Left lung (tissue), 10 donors: ENCODE measurements around the gene CMIP. TPM values are rescaled to one million over a fixed set of nuclear protein-coding genes. Genes with fewer than 3 reads are reported as not detected.

Experiments used
- ATAC-seq: fragments of 200-7000 bp; cut with Tn5 transposase; one replicate; pipeline ENCODE4 v1.9.1; 2020; ENCODE audit warnings: moderate library complexity
- DNase-seq, 4 donors: peaks; one replicate each; pipeline ENCODE4 v3.0.0-alpha.2; 2013 to 2020
- H3K27ac ChIP-seq, 2 donors: fragments of 200-600 bp; sonication (generic) in 1 of 2; one replicate each; pipeline versions ENCODE4 v1.5.0 to v1.8.0; 2020 to 2021
- H3K27me3 ChIP-seq, 2 donors: fragments of 200-600 bp; sonication (generic) in 1 of 2; one replicate each; pipeline versions ENCODE4 v1.5.0 to v1.8.0; 2020 to 2021
- H3K36me3 ChIP-seq, 2 donors: fragments of 200-600 bp; sonication (generic) in 1 of 2; one replicate each; pipeline versions ENCODE4 v1.5.0 to v1.8.0; 2020 to 2021
- H3K4me1 ChIP-seq, 2 donors: fragments of 200-600 bp; one replicate each; pipeline ENCODE4 v1.8.0; 2021
- H3K4me3 ChIP-seq, 2 donors: fragments of 200-600 bp; sonication (generic) in 1 of 2; one replicate each; pipeline versions ENCODE4 v1.5.0 to v1.8.0; 2020 to 2021; ENCODE audit warnings: mild to moderate bottlenecking in 1 of 2
- H3K9me3 ChIP-seq, 2 donors: fragments of 200-600 bp; sonication (generic) in 1 of 2; one replicate each; pipeline versions ENCODE4 v1.5.0 to v1.8.0; 2020 to 2021
- intact Hi-C, 2 donors: fragments of 100-400 bp; cut with DNase I; formaldehyde crosslinking; loops; one replicate each; pipeline versions ENCODE4 v1.11.2 to v1.14.2; 2022
- polyA plus RNA-seq, 6 donors: library from polyadenylated mRNA; unstranded; fragments of 120-200 nt; gene quantifications; one replicate each; pipeline ENCODE4 v1.2.1, GENCODE V29; 2013; ENCODE audit not compliant: insufficient read length in 6 of 6
- total RNA-seq, 2 donors: library from RNA; stranded (reverse); fragmentation: NEBNext Ultra II Directional; extraction: Animal tissue kit (Norgen Biotek cat#: 25700); gene quantifications; one replicate each; pipeline ENCODE4 v1.2.1, GENCODE V29; 2021
- TF ChIP-seq, protein P1 (sequence below), 2 donors: fragments of 200-600 bp; sonication (generic) in 1 of 2; IDR thresholded peaks; one replicate each; pipeline versions ENCODE4 v1.5.0 to v1.8.0; 2021; ENCODE audit warnings: antibody characterized with exemption in 2 of 2
- donor health status: DM: no; HTN: yes; CAD: no.
- donor health status: DM: no; HTN: no; CAD: no.

CMIP gene
- total and polyA plus RNA-seq, 8 donors, result 35.3 to 55.8 (median 40.4) TPM

DNA sequence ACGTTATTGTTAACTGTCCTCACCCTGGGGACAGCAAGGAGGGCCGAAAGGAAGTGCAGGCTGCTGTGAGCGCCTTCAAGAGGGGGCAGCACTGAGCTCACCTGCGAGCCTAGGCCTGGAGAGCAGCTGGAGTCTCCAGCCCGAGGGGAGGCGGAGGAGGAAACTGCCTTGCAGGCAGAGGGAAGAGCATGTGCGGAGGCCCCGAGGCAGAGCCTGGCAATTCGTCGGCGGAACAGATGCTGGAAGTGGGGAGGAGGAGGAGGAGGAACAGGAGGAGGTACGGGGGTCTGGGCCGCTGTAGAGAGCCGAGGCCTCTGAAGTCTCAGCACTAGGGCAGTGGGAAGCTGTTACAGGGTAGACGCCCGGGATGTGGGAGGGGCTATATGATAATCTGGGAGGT lies 284.8 kb downstream of the CMIP start:
- intact Hi-C loops, result loop anchor here in 1 of 2 donors (10.0 kb wide), 2 partner anchors 105 to 365 kb away; no protein-coding TSS in a partner anchor
- no peak for DNase-seq

DNA sequence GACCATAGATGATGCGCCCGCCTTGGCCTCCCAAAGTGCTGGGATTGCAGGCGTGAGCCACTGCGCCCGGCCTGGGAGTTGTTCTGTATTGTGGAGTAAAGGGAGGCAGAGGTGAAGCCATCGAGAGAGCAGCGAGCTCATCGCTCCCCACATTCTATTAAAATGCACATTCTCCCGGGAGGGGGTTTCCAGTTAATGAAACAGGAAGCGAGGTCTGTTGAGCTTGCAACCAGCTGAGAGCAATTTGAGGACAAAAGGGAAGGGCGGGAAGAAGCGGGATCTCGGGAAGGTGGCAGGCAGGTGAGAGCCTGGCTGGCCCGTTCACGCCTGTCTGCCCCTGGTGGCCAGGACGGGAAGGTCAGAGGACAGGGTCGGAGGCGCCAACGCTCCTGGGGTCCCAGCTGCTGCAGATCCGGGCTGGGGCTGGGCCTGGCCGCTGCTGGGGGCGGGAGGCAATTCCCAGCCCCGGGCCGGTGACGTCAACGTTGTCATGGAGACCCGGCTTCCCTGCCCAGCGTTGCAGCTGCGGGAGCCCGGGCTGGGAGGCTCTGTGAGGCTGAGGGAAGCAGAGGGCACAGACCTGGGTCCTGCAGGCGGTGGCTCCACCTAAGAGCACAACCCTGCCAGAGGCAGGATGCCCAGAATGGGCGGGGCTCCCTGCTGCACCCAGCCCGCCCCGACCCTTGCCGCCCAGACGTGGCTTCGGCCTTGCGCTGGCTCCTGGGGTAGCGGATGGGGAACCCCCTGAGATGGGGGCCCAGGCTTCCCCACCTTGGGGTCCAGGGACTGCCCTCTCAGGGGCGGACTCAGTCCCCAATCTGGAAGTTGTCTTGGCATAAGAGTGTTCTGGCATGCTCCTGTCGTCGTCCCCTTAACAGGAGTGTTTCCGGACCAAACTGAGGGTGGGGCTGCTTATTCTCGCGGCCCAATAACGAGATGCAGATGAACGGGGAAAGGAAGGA lies 285.8 kb downstream of the CMIP start:
- intact Hi-C loops, result no loop called here
- ATAC-seq (peak; percentile 97), DNase-seq (peak; percentile 82 to 95 (median 92))
- Histone ChIP-seq H3K4me3 (peak overlapping the region; percentile 22 to 34), H3K27me3 (no peaks in the 10 kb centered on the region), H3K9me3 (no peaks in the 10 kb centered on the region), H3K27ac (peak overlapping the region; percentile 16 to 67), H3K4me1 (peaks cover 0 to 12% of the 10 kb centered on the region in 2 donors), H3K36me3 (no peaks in the 10 kb centered on the region)
- TF ChIP-seq, protein P1, sequence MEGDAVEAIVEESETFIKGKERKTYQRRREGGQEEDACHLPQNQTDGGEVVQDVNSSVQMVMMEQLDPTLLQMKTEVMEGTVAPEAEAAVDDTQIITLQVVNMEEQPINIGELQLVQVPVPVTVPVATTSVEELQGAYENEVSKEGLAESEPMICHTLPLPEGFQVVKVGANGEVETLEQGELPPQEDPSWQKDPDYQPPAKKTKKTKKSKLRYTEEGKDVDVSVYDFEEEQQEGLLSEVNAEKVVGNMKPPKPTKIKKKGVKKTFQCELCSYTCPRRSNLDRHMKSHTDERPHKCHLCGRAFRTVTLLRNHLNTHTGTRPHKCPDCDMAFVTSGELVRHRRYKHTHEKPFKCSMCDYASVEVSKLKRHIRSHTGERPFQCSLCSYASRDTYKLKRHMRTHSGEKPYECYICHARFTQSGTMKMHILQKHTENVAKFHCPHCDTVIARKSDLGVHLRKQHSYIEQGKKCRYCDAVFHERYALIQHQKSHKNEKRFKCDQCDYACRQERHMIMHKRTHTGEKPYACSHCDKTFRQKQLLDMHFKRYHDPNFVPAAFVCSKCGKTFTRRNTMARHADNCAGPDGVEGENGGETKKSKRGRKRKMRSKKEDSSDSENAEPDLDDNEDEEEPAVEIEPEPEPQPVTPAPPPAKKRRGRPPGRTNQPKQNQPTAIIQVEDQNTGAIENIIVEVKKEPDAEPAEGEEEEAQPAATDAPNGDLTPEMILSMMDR (IDR thresholded peaks at IDR 0.05), result peak; percentile 69

More for the DNA sequence above, 284.8 kb downstream of the CMIP start:
- Histone ChIP-seq H3K9me3 (no peaks in the 10 kb centered on the region), H3K4me3 (no peak overlapping the region), H3K36me3 (no peaks in the 10 kb centered on the region), H3K4me1 (peaks cover 0 to 12% of the 10 kb centered on the region in 2 donors), H3K27ac (no peak overlapping the region), H3K27me3 (no peaks in the 10 kb centered on the region)
- ATAC-seq, result no peak
- TF ChIP-seq, protein P1 (IDR thresholded peaks at IDR 0.05), result no peak

DNA sequence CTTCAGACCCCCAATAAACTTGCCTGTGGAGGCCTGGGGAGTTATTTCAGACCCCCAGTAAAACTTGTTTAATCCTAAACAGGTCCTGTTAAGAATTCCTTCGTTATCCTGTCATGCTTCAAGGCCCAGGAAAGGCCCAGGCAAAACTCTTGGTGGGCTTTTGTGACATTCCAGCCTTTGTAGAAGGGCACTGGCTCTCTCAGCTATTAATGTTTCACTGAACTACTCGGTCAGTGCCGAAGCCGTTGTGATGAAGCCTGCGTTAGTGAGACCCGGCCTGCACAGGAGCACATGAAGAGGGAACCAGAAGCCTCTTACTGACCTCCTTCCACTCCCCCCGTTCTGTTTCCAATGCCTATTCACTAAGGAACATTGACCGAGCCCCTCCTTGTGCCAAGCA lies 287.0 kb downstream of the CMIP start:
- TF ChIP-seq, protein P1 (IDR thresholded peaks at IDR 0.05), result no peak
- Histone ChIP-seq H3K27me3 (no peaks in the 10 kb centered on the region), H3K27ac (no peak overlapping the region), H3K4me3 (no peak overlapping the region), H3K4me1 (peaks cover 0 to 12% of the 10 kb centered on the region in 2 donors), H3K9me3 (no peaks in the 10 kb centered on the region), H3K36me3 (no peaks in the 10 kb centered on the region)
- DNase-seq, result no peak
- ATAC-seq, result no peak
- intact Hi-C loops, result no loop called here

DNA sequence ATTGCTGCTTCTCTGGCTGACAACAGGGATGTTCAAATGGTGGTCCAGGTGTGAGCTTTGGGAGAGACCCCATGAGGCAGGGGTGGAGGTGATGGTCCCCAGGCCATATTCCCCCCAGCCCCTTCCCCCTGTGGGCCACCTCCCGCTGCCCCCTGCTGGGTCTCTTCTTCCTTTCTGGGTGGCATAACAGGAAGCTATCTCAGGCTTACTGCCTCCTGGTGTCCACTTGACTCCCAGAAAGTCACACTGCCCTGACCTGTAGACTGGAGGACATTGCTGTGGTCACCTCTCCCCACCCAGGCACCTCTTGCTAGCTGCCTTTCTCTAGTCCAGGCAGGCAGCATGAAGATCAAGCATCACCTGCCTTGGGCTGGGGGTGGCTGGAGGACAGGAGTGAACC lies 288.1 kb downstream of the CMIP start:
- H3K27ac ChIP-seq, result no peak overlapping the region
- intact Hi-C loops, result no loop called here
- no peak for DNase-seq

DNA sequence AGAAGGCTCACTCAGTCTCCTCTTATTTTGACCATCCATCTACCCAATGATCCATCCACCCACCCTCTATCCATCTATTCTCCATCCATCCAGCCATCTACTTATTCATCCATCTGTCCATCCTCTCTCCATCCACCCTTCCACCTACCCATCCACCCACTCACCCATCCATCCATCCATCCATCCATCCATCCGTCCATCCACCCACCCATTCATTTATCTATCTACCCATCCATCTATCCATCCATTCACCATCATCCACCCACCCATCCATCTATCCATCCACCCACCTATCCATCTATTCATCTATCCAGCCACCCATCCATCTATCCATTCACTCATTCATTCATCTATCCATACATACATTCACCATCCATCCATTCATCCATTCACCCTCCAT lies 288.7 kb downstream of the CMIP start:
- no peak for DNase-seq
- TF ChIP-seq, protein P1 (IDR thresholded peaks at IDR 0.05), result no peak

More for the DNA sequence above, 288.1 kb downstream of the CMIP start:
- Histone ChIP-seq H3K4me3 (no peak overlapping the region), H3K36me3 (no peaks in the 10 kb centered on the region), H3K27me3 (no peaks in the 10 kb centered on the region), H3K9me3 (no peaks in the 10 kb centered on the region), H3K4me1 (peaks cover 0 to 15% of the 10 kb centered on the region in 2 donors)
- TF ChIP-seq, protein P1 (IDR thresholded peaks at IDR 0.05), result no peak
- ATAC-seq, result no peak

More for the DNA sequence above, 288.7 kb downstream of the CMIP start:
- intact Hi-C loops, result no loop called here
- Histone ChIP-seq H3K27ac (no peak overlapping the region), H3K36me3 (no peaks in the 10 kb centered on the region), H3K9me3 (no peaks in the 10 kb centered on the region), H3K4me3 (no peak overlapping the region), H3K4me1 (peaks cover 4 to 20% of the 10 kb centered on the region in 2 donors), H3K27me3 (no peaks in the 10 kb centered on the region)
- ATAC-seq, result no peak
